HCT116 (cell line): ENCODE data around the gene RNGTT. TPM values are rescaled to one million over a fixed set of nuclear protein-coding genes. Genes with fewer than 3 reads are reported as not detected.

Experiments
- ATAC-seq: fragments of 200-7000 bp; cut with Tn5 transposase; 2 replicates; pipeline ENCODE4 v1.9.1; 2020; ENCODE audit warnings: mild to moderate bottlenecking, moderate library complexity
- BruUV-seq: library from RNA; stranded (reverse); fragments of 400-500 nt; replicated peaks from 2 replicates; lab custom pipeline; 2021; lab: Mats Ljungman, UMichigan
- CTCF ChIA-PET: fragments of 300-600 bp; sonication (Branson Sonifier 250); formaldehyde crosslinking; loops from one replicate; lab custom pipeline; 2021; ENCODE audit warnings: antibody characterized with exemption; lab: Charles Lee
- POLR2A ChIA-PET: fragments of 300-600, 350-600 bp; sonication (Branson Sonifier 250); formaldehyde crosslinking; loops from one replicate; lab custom pipeline; 2021; ENCODE audit warnings: antibody characterized with exemption; lab: Charles Lee
- RAD21 ChIA-PET, 2 experiments: fragments of 300-600 bp; sonication (Branson Sonifier 250); formaldehyde crosslinking; loops; one replicate each; lab custom pipeline; 2023; ENCODE audit warnings: low total read pairs in 2 of 2; ENCODE audit not compliant: uncharacterized antibody in 2 of 2, unreplicated experiment in 2 of 2, low non-redundant PET in 1 of 2; lab: Charles Lee
- DNase-seq: peaks from one replicate; pipeline ENCODE4 v3.0.0-alpha.2; 2010; ENCODE audit warnings: low read depth, low spot score
- H2AFZ ChIP-seq: fragments of 200-600 bp; shearing (Covaris generic), sonication (generic); 2 replicates; pipeline ENCODE4 v1.6.1; 2017; ENCODE audit warnings: low read depth, mixed run types, mixed read lengths, antibody characterized with exemption, low read length; ENCODE audit not compliant: poor library complexity, severe bottlenecking
- H3K27ac ChIP-seq: 2 replicates; pipeline ENCODE4 v1.5.1; 2012; ENCODE audit warnings: low read depth, low read length
- H3K27me3 ChIP-seq: fragments of 200-600 bp; sonication (generic); 2 replicates; pipeline ENCODE4 v1.6.1; 2016; ENCODE audit warnings: mixed run types, low read length, mixed read lengths; ENCODE audit not compliant: insufficient read depth
- H3K36me3 ChIP-seq, 2 experiments: fragments of 200-500 bp in 1 of 2; fragments of 200-600 bp in 1 of 2; sonication (Bioruptor generic) in 1 of 2; sonication (generic) in 1 of 2; 2 replicates each; pipeline versions ENCODE4 v1.5.1 to v1.6.1; 2014 to 2016; ENCODE audit warnings: low read length in 2 of 2, inconsistent platforms in 1 of 2, mixed read lengths in 1 of 2, mixed run types in 1 of 2; ENCODE audit not compliant: insufficient read depth in 2 of 2, control insufficient read depth in 1 of 2
- H3K4me1 ChIP-seq, 2 experiments: fragments of 200-600 bp in 1 of 2; sonication (generic) in 1 of 2; 2 replicates each; pipeline versions ENCODE4 v1.5.1 to v1.6.1; 2012 to 2017; ENCODE audit warnings: low read length in 2 of 2, inconsistent platforms in 1 of 2, mild to moderate bottlenecking in 1 of 2, mixed read lengths in 1 of 2, mixed run types in 1 of 2, moderate library complexity in 1 of 2; ENCODE audit not compliant: insufficient read depth in 2 of 2, control insufficient read depth in 1 of 2
- H3K4me2 ChIP-seq: fragments of 200-600 bp; sonication (generic); 2 replicates; pipeline ENCODE4 v1.6.1; 2017; ENCODE audit warnings: mixed run types, low read length, mixed read lengths
- H3K4me3 ChIP-seq, 2 experiments: fragments of 200-600 bp in 1 of 2; sonication (generic) in 1 of 2; replicated peaks in 1 of 2; 2 replicates each; pipeline ENCODE4 v1.5.1; 2011 to 2016; ENCODE audit warnings: low read length in 2 of 2, control low read depth in 1 of 2, low read depth in 1 of 2, mild to moderate bottlenecking in 1 of 2, mixed read lengths in 1 of 2, mixed run types in 1 of 2
- H3K79me2 ChIP-seq: fragments of 200-600 bp; sonication (generic); 2 replicates; pipeline ENCODE4 v1.6.1; 2017; ENCODE audit warnings: mild to moderate bottlenecking, mixed run types, low read length, moderate library complexity, mixed read lengths; ENCODE audit not compliant: insufficient read depth
- H3K9ac ChIP-seq: fragments of 200-600 bp; sonication (generic); 2 replicates; pipeline ENCODE4 v1.6.1; 2016; ENCODE audit warnings: low read length, mixed read lengths
- H3K9me2 ChIP-seq: fragments of 200-600 bp; sonication (generic), shearing (Covaris generic); 2 replicates; pipeline ENCODE4 v1.6.1; 2017; ENCODE audit warnings: mixed run types, mild to moderate bottlenecking, moderate library complexity; ENCODE audit not compliant: insufficient read depth
- H3K9me3 ChIP-seq, 2 experiments: fragments of 200-500 bp in 1 of 2; fragments of 200-600 bp in 1 of 2; sonication (Bioruptor generic) in 1 of 2; sonication (generic) in 1 of 2; 2 replicates each; pipeline ENCODE4 v1.6.1; 2014 to 2017; ENCODE audit warnings: low read length in 2 of 2, mixed read lengths in 2 of 2, inconsistent platforms in 1 of 2, low read depth in 1 of 2, mild to moderate bottlenecking in 1 of 2, mixed run types in 1 of 2, moderate library complexity in 1 of 2; ENCODE audit not compliant: control insufficient read depth in 1 of 2, insufficient read depth in 1 of 2
- H4K20me1 ChIP-seq: fragments of 200-600 bp; sonication (generic), shearing (Covaris generic); 2 replicates; pipeline ENCODE4 v1.6.1; 2017; ENCODE audit warnings: mixed run types, mild to moderate bottlenecking, moderate library complexity; ENCODE audit not compliant: insufficient read depth
- CBX3 ChIP-seq: IDR thresholded peaks from 2 replicates; pipeline ENCODE4 v1.6.1; 2012; ENCODE audit warnings: low read depth
- CEBPB ChIP-seq: IDR thresholded peaks from 2 replicates; pipeline ENCODE4 v1.6.1; 2012; ENCODE audit warnings: low read depth
- ELF1 ChIP-seq: IDR thresholded peaks from 2 replicates; pipeline ENCODE4 v1.6.1; 2012; ENCODE audit warnings: low read depth, borderline replicate concordance
- EZH2phosphoT487 ChIP-seq: fragments of 200-600 bp; IDR thresholded peaks from 2 replicates; pipeline ENCODE4 v1.6.1; 2018; ENCODE audit warnings: antibody characterized with exemption, borderline replicate concordance
- POLR2A ChIP-seq: IDR thresholded peaks from 2 replicates; pipeline ENCODE4 v1.7.0; 2011; ENCODE audit warnings: borderline replicate concordance; ENCODE audit not compliant: insufficient read depth, insufficient read length; ENCODE audit errors: extremely low read depth
- RAD21 ChIP-seq: IDR thresholded peaks from 2 replicates; pipeline ENCODE4 v1.6.1; 2012; ENCODE audit warnings: low read depth, mild to moderate bottlenecking
- SIN3A ChIP-seq: IDR thresholded peaks from 2 replicates; pipeline ENCODE4 v1.6.1; 2012; ENCODE audit warnings: low read depth
- SP1 ChIP-seq: IDR thresholded peaks from 2 replicates; pipeline ENCODE4 v1.6.1; 2012; ENCODE audit warnings: low read depth
- SRF ChIP-seq: IDR thresholded peaks from 2 replicates; pipeline ENCODE4 v1.6.1; 2012; ENCODE audit warnings: low read depth
- TCF7L2 ChIP-seq: IDR thresholded peaks from 2 replicates; pipeline ENCODE4 v1.7.0; 2011; ENCODE audit warnings: borderline replicate concordance, inconsistent platforms; ENCODE audit not compliant: insufficient read depth, insufficient read length; ENCODE audit errors: extremely low read depth
- YY1 ChIP-seq: IDR thresholded peaks from 2 replicates; pipeline ENCODE4 v1.6.1; 2011; ENCODE audit warnings: low read length, low read depth, moderate library complexity, mild to moderate bottlenecking; ENCODE audit not compliant: insufficient replicate concordance; ENCODE audit errors: extremely low read depth
- ZFX ChIP-seq: fragments of 450-650 bp; IDR thresholded peaks from 2 replicates; pipeline ENCODE4 v1.6.1; 2017
- ZNF274 ChIP-seq: fragments of 200-500 bp; sonication (Bioruptor generic); IDR thresholded peaks from 2 replicates; pipeline ENCODE4 v1.6.1; 2014; ENCODE audit warnings: mild to moderate bottlenecking, low read depth, low read length, inconsistent platforms
- intact Hi-C: fragments of 100-400 bp; cut with micrococcal nuclease; formaldehyde crosslinking; loops from 2 replicates; pipeline ENCODE4 v1.10.0; 2022
- total RNA-seq: library from RNA; stranded (reverse); gene quantifications from one replicate; pipeline ENCODE4 v1.2.1, GENCODE V29; 2021; ENCODE audit not compliant: unreplicated experiment
- TF ChIP-seq, protein P1 (sequence below): IDR thresholded peaks from 2 replicates; pipeline ENCODE4 v1.6.1; 2012
- TF ChIP-seq, protein P2 (sequence below): IDR thresholded peaks from 2 replicates; pipeline ENCODE4 v1.6.1; 2012
- TF ChIP-seq, protein P3 (sequence below): IDR thresholded peaks from 2 replicates; pipeline ENCODE4 v1.6.1; 2011; ENCODE audit warnings: mild to moderate bottlenecking, low read length, moderate library complexity; ENCODE audit not compliant: insufficient replicate concordance; ENCODE audit errors: extremely low read depth

RNGTT gene
- total RNA-seq, 1 experiment from 2014 or later: 23.0 TPM

DNA sequence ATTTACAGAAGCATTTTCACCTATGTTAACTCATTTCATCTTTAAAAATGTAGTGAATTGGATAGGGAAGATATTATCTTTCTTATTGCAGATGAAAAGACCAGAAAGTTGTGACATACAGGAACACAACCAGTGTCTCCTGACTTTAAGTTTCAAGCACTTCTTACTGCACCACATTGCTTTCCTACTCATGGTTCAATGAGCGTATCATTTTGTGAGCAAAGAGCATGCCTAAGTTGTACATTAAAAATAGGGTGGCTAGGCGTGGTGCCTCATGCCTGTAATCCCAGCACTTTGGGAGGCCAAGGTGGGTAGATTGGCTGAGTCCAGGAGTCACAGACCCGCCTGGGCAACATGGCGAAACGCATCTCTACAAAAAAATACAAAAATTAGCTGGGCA lies 21.2 kb upstream of the RNGTT start:
- Histone ChIP-seq H3K4me1 (0 out of 4 replicates have a peak, but pooled peaks cover 2% of the 10 kb centered on the region in 2 experiments), H3K36me3 (no peaks in the 10 kb centered on the region), H3K9me2 (no peaks in the 10 kb centered on the region), H2AFZ (no peak overlapping the region), H3K27me3 (0 out of 2 replicates have a peak, but pooled peaks cover 3% of the 10 kb centered on the region), H3K9me3 (no peaks in the 10 kb centered on the region), H3K4me3 (no peak overlapping the region), H3K4me2 (no peak overlapping the region), H3K27ac (no peak overlapping the region), H3K9ac (no peak overlapping the region), H3K79me2 (no peaks in the 10 kb centered on the region), H4K20me1 (no peaks in the 10 kb centered on the region)
- TF ChIP-seq SIN3A (no peak), RAD21 (no peak), CEBPB (no peak), TCF7L2 (no peak), EZH2phosphoT487 (no peak), SRF (no peak), CBX3 (no peak), ZNF274 (no peak), ZFX (no peak), POLR2A (no peak), SP1 (no peak), YY1 (no peak), ELF1 (no peak)
- TF ChIP-seq, protein P1, sequence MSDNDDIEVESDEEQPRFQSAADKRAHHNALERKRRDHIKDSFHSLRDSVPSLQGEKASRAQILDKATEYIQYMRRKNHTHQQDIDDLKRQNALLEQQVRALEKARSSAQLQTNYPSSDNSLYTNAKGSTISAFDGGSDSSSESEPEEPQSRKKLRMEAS: no peak
- TF ChIP-seq, protein P2, sequence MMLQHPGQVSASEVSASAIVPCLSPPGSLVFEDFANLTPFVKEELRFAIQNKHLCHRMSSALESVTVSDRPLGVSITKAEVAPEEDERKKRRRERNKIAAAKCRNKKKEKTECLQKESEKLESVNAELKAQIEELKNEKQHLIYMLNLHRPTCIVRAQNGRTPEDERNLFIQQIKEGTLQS: no peak
- TF ChIP-seq, protein P3, sequence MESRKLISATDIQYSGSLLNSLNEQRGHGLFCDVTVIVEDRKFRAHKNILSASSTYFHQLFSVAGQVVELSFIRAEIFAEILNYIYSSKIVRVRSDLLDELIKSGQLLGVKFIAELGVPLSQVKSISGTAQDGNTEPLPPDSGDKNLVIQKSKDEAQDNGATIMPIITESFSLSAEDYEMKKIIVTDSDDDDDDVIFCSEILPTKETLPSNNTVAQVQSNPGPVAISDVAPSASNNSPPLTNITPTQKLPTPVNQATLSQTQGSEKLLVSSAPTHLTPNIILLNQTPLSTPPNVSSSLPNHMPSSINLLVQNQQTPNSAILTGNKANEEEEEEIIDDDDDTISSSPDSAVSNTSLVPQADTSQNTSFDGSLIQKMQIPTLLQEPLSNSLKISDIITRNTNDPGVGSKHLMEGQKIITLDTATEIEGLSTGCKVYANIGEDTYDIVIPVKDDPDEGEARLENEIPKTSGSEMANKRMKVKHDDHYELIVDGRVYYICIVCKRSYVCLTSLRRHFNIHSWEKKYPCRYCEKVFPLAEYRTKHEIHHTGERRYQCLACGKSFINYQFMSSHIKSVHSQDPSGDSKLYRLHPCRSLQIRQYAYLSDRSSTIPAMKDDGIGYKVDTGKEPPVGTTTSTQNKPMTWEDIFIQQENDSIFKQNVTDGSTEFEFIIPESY: no peak
- DNase-seq: no peak
- no TSS peak for BruUV-seq
- POLR2A ChIA-PET: interaction anchor here (1.5 kb wide), 1 partner anchor 96 kb away, joined by 9 read pairs; the partner anchor contains the start of gene PNRC1
- RAD21 ChIA-PET: interaction anchor here in 1 of 2 experiments (1.6 kb wide), 1 partner anchor 258 kb away, joined by 6 read pairs; no protein-coding TSS in a partner anchor
- intact Hi-C loops: loop anchor here (10.0 kb wide), 1 partner anchor 160 kb away; the partner anchor contains the start of gene PM20D2
- no peak for ATAC-seq
- CTCF ChIA-PET: interaction anchor here (2.8 kb wide), 1 partner anchor 257 kb away, joined by 43 read pairs; no protein-coding TSS in a partner anchor
